ENCODE results near the gene STYX.

The STYX gene

DNA sequence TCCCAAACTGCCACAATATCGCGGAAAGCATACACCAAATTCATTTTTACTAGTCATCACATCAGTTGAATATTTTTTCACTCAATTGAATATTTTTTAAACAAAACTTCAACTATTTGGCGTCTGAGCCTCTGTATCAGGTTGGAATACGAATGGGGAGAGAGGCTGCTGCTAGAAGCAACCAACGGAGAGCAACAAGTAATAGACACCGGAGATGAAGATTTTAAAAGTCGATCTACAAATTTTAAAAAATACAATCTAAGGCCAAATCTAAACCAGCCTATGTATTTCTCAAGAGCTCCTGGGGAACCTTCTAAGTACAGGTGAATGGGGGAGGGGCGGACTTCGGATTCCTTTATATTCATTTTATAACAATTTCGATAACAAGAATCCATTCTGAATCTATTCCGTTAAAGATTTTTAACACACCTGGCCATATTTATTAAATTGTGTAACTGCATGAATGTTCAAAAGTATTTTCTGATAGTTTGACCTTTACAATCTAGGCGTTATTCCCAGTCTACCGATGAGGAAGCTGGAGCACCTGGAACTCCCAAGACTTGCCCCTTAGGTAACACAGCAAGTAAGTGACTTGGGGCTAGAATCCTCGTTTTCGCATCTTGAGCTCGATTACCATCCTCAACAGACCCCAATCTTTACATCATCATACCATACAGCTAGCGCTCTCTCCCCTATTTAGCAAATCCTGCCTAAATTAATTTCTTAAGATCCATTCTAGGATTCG, 60.2 kb downstream of the STYX start:
- DNase-seq (ENCODE audit: low read depth), result no peak

DNA sequence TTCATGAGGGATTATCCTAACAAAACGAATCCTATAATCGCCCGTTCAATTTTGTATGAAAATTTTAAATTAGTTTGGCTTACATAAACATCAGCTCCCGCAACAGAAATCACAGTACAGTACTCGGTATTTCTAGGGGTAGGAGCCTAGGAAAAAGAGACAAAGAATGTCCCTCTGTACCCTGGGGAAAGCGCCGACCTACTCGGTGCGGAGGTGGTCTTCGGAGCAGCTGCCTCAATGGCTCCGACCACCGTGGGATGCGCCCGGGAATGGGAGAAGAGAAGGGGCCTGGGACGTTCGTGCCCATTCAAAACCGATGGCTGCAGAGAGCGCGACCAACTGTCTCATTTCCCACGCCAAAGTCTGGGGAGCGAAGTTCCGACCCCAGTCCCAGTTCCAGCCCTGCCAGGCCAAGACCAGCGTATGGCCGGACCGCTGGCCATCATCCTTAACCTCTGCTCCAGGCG, 60.8 kb downstream of the STYX start:
- no peak for DNase-seq (ENCODE audit: low read depth)

DNA sequence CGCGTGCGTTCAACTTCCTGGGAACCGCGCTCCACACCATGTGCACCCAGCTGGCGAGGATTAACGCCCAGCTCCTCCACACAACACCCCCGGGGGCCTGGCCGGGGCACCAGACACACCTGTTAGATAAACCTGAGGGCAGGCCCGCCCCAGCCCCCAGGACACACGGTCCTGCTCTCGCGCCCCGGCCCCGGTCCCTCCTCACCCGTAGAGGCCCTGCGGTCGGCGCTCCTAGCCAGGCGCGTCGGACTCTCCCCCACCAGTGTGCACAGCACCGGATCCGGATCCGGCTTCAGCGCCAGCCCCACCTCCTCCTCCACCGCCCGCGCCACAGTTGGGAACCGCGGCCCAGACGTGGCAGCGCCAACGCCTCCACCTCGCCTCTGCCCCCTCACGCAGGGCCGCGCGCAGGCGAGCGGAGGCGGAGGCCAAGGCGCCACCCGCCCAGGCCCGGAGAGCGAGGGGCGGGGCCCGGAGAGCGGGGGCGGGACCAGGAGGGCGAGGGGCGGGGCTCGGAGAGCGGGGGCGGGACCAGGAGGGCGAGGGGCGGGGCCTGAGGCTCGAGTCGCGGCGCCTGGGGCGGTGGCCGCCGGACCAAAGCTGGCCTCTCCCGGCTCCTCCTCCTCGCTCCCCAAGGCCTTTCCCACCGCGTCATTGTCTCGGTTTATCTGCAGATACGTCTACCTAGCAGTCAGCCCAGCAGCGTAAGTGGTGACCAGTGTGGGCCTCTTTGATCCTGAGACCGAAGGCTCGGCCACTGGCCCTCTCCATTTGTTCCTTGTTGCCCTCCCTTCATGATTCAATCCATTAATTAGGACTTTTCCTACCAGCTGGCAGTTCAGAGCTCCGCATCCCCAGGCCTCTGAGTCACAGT, 61.5 kb downstream of the STYX start, which contains the start of gene GNPNAT1:
TSS of gene GNPNAT1 (minus strand) at position 385 of the 874 bp plus-strand sequence. CDS start 6,957 bp downstream, outside the sequence.
- DNase-seq (ENCODE audit: low read depth), result peak; percentile 78

- no peak for DNase-seq (ENCODE audit: low read depth)
Observed at GRCh38 chr14:52792097-52792415, 62.1 kb downstream of the STYX start.

DNA sequence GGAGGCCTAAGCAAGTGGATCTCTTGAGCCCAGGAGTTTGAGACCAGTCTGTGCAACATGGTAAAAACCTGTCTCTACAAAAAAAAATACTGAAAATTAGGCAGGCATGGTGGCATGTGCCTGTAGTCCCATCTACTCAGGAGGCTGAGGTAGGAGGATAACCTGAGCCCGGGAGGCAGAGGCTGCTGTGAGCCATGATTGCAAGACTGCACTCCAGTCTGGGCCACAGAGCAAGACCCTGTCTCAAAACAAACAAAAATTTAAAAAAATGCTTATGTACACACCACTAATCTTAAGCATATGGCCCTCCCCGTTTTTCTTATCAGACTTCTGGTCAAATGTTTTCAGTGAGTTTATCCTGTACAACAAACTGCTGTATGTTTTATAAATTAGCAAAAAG, 63.1 kb downstream of the STYX start:
- DNase-seq (ENCODE audit: low read depth), result no peak

DNA sequence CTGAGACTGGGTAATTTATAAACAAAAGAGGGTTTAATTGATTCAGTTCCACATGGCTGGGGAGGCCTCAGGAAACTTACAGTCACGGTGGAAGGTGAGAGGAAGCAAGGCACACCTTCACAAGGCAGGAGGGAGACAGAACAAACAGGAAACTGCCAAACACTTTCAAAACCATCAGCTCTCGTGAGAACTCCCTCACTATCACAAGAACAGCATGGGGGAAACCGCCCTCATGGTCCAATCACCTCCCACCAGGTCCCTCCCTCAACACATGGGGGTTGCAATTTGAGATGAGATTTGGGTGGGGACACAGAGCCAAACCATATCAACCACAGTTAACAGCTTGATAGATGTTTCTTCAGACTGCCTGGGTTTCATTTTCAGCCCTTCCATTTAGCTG, 67.7 kb downstream of the STYX start:
- no peak for DNase-seq (ENCODE audit: low read depth)

- DNase-seq (ENCODE audit: low read depth), result no peak
Observed at GRCh38 chr14:52798826-52799225, 68.9 kb downstream of the STYX start.

GRCh38 chr14:52801014-52801712, 71.2 kb downstream of the STYX start:
- DNase-seq (ENCODE audit: low read depth), result no peak

- DNase-seq (ENCODE audit: low read depth), result no peak
Observed at GRCh38 chr14:52802597-52802996, 72.6 kb downstream of the STYX start.

DNA sequence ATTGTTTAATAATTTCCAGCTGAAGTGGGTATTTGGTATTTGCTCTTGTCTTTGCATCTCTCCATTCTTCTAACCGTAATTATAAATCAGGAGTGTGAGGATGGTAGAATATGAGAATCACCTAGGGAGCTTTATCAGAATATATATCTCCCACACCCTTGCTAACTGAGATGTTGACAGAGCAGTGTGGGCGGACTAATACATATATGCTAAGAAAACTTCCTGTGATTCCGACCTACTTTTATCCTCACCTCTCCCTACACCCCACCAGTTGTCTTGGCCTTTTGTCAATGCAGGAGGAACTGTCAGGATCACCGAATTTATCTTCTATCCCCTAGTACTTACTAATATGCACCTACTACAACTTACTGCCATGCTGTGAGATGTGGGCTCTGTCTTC, 76.1 kb downstream of the STYX start:
- DNase-seq (ENCODE audit: low read depth), result no peak

DNA sequence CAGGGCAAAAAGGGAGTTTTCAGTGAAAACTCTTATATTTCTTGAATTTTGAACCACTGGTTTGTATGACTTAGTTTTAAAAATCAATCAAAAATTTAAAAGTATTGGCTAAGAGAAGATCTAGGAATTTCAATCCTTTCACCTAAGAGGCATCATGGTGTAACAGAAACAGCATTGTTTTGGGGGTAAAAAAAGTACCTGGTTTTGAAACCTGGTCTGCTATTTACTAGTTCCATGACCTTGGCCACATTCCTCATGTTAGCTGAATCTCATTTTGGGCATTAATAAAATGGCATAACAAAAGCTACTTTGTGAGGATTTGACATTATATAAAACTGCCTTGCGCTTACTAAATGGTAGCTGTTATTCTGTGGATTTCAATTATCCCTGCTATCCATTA, 78.1 kb downstream of the STYX start:
- no peak for DNase-seq (ENCODE audit: low read depth)

- no peak for DNase-seq (ENCODE audit: low read depth)
Observed at GRCh38 chr14:52821805-52822250, 91.9 kb downstream of the STYX start.

GRCh38 chr14:52824462-52824861, 94.5 kb downstream of the STYX start:
- no peak for DNase-seq (ENCODE audit: low read depth)
